ENCODE data around the gene IGFL4. TPM values are rescaled to one million over a fixed set of nuclear protein-coding genes. Genes with fewer than 3 reads are reported as not detected.
A peak's percentile ranks its signal among the peaks of the same experiment; 100 is the strongest.

Gene IGFL4
- total RNA-seq, 1 experiment from 2014 or later: not detected

- Histone ChIP-seq H3K36me3 (replicated peaks; ENCODE audit: control insufficient read depth, insufficient read depth, low read length) (peaks cover 4% of the 10 kb centered on the region), H3K27me3 (ENCODE audit: control insufficient read depth, insufficient read depth, low read length) (peaks cover 5% of the 10 kb centered on the region; the same call in 1 of the 2 replicates), H3K4me3 (ENCODE audit: insufficient read depth, low read depth, low read length) (peak overlapping the region; percentile 58)
- peak; percentile 96 for DNase-seq
These were observed 40.1 kb downstream of the IGFL4 start for GRCh38 chr19:46000491-46001246.

- peaks cover 4% of the 10 kb centered on the region for H3K36me3 ChIP-seq (replicated peaks; ENCODE audit: control insufficient read depth, insufficient read depth, low read length)
- peak overlapping the region; percentile 58; the same call in 1 of the 2 replicates for H3K4me3 ChIP-seq (ENCODE audit: insufficient read depth, low read depth, low read length)
- H3K27me3 ChIP-seq (ENCODE audit: control insufficient read depth, insufficient read depth, low read length): peaks cover 5% of the 10 kb centered on the region; the same call in 1 of the 2 replicates
- DNase-seq: peak; percentile 91
These were observed 41.1 kb downstream of the IGFL4 start for GRCh38 chr19:45999653-46000121.

- DNase-seq: no peak
- H3K4me3 ChIP-seq (ENCODE audit: insufficient read depth, low read depth, low read length): no peak overlapping the region
- peaks cover 5% of the 10 kb centered on the region; the same call in 1 of the 2 replicates for H3K27me3 ChIP-seq (ENCODE audit: control insufficient read depth, insufficient read depth, low read length)
- peaks cover 4% of the 10 kb centered on the region for H3K36me3 ChIP-seq (replicated peaks; ENCODE audit: control insufficient read depth, insufficient read depth, low read length)
These were observed 42.0 kb downstream of the IGFL4 start for GRCh38 chr19:45998834-45999233.

GRCh38 chr19:45996933-45997332 is 43.9 kb downstream of the IGFL4 start:
- Histone ChIP-seq H3K36me3 (replicated peaks; ENCODE audit: control insufficient read depth, insufficient read depth, low read length) (peaks cover 3% of the 10 kb centered on the region), H3K4me3 (ENCODE audit: insufficient read depth, low read depth, low read length) (no peak overlapping the region), H3K27me3 (ENCODE audit: control insufficient read depth, insufficient read depth, low read length) (peaks cover 5% of the 10 kb centered on the region; the same call in 1 of the 2 replicates)
- no peak for DNase-seq

- H3K27me3 ChIP-seq (ENCODE audit: control insufficient read depth, insufficient read depth, low read length): peaks cover 5% of the 10 kb centered on the region; the same call in 1 of the 2 replicates
- no peak for DNase-seq
- peaks cover 3% of the 10 kb centered on the region for H3K36me3 ChIP-seq (replicated peaks; ENCODE audit: control insufficient read depth, insufficient read depth, low read length)
- peak overlapping the region; percentile 61 for H3K4me3 ChIP-seq (ENCODE audit: insufficient read depth, low read depth, low read length)
These were observed 45.0 kb downstream of the IGFL4 start for GRCh38 chr19:45995715-45996385.

- Histone ChIP-seq H3K36me3 (replicated peaks; ENCODE audit: control insufficient read depth, insufficient read depth, low read length) (peaks cover 3% of the 10 kb centered on the region), H3K27me3 (ENCODE audit: control insufficient read depth, insufficient read depth, low read length) (peaks cover under 1% of the 10 kb centered on the region; the same call in 1 of the 2 replicates), H3K4me3 (ENCODE audit: insufficient read depth, low read depth, low read length) (peak within 1 kb of the TSS; percentile 61)
- peak; percentile 99 for DNase-seq
These were observed 45.6 kb downstream of the IGFL4 start, which contains the start of gene CCDC61 for GRCh38 chr19:45994998-45995714. Gene CCDC61 (plus strand): TSS chr19:45995467. CDS start chr19:46003019, 7,552 bp downstream.

- Histone ChIP-seq H3K4me3 (ENCODE audit: insufficient read depth, low read depth, low read length) (peak overlapping the region; percentile 22), H3K27me3 (ENCODE audit: control insufficient read depth, insufficient read depth, low read length) (no peaks in the 10 kb centered on the region), H3K36me3 (replicated peaks; ENCODE audit: control insufficient read depth, insufficient read depth, low read length) (peaks cover 3% of the 10 kb centered on the region)
- DNase-seq: no peak
These were observed 46.3 kb downstream of the IGFL4 start for GRCh38 chr19:45994456-45994997.

GRCh38 chr19:45990113-45990728 is 50.6 kb downstream of the IGFL4 start:
- DNase-seq: no peak
- Histone ChIP-seq H3K27me3 (ENCODE audit: control insufficient read depth, insufficient read depth, low read length) (no peaks in the 10 kb centered on the region), H3K36me3 (replicated peaks; ENCODE audit: control insufficient read depth, insufficient read depth, low read length) (no peaks in the 10 kb centered on the region), H3K4me3 (ENCODE audit: insufficient read depth, low read depth, low read length) (no peak overlapping the region)

Other genes with a start within 250 kb of the IGFL4 start
- 35.9 and 47.1 TPM in 2 replicates for gene DMWD, start 248.2 kb downstream of the IGFL4 start, total RNA-seq (2014; rRNA removed; shearing (Covaris generic))
- gene RSPH6A, start 225.7 kb downstream of the IGFL4 start, total RNA-seq (2014; rRNA removed; shearing (Covaris generic)): 0.38 and 0.44 TPM in 2 replicates
- 66.2 and 70.3 TPM in 2 replicates for gene SYMPK, start 177.9 kb downstream of the IGFL4 start, total RNA-seq (2014; rRNA removed; shearing (Covaris generic))
- 13.4 and 15.1 TPM in 2 replicates for gene FOXA3, start 176.7 kb downstream of the IGFL4 start, total RNA-seq (2014; rRNA removed; shearing (Covaris generic))
- 45.2 and 45.7 TPM in 2 replicates for gene IRF2BP1, start 154.9 kb downstream of the IGFL4 start, total RNA-seq (2014; rRNA removed; shearing (Covaris generic))
- gene MYPOP, start 138.4 kb downstream of the IGFL4 start, total RNA-seq (2014; rRNA removed; shearing (Covaris generic)): 2.8 and 2.9 TPM in 2 replicates
- not detected in 2 replicates for gene NANOS2, start 126.2 kb downstream of the IGFL4 start, total RNA-seq (2014; rRNA removed; shearing (Covaris generic))
- gene NOVA2, start 67.1 kb downstream of the IGFL4 start, total RNA-seq (2014; rRNA removed; shearing (Covaris generic)): 0.11 and 0.35 TPM in 2 replicates
- gene CCDC61, start 45.5 kb downstream of the IGFL4 start, total RNA-seq (2014; rRNA removed; shearing (Covaris generic)): 12.3 and 16.5 TPM in 2 replicates
- gene PGLYRP1, start 17.9 kb downstream of the IGFL4 start, total RNA-seq (2014; rRNA removed; shearing (Covaris generic)): not detected in 2 replicates
- not detected in 2 replicates for gene IGFL3, start 83.7 kb upstream of the IGFL4 start, total RNA-seq (2014; rRNA removed; shearing (Covaris generic))
- 0.17 TPM in 1 of 2 replicates, not detected in the other for gene IGFL2, start 107.2 kb upstream of the IGFL4 start, total RNA-seq (2014; rRNA removed; shearing (Covaris generic))
- not detected in 2 replicates for gene IGFL1, start 188.7 kb upstream of the IGFL4 start, total RNA-seq (2014; rRNA removed; shearing (Covaris generic))